Measurements from ENCODE around the gene BCL2L2. TPM values are rescaled to one million over a fixed set of nuclear protein-coding genes. Genes with fewer than 3 reads are reported as not detected.
"Not testable (repeated sequence)": the region's sequence is repeated elsewhere in the genome, so short reads cannot be mapped to it uniquely, and the experiment has no call there.

Gene BCL2L2
- total RNA-seq, 1 experiment from 2014 or later: 41.2 TPM

- Mint-ChIP-seq H3K36me3 (ENCODE audit: insufficient read depth, unreplicated experiment) (peaks cover 10% of the 10 kb centered on the region), H3K4me1 (ENCODE audit: insufficient read depth, unreplicated experiment) (no peaks in the 10 kb centered on the region), H3K9me3 (ENCODE audit: unreplicated experiment) (no peaks in the 10 kb centered on the region), H3K27ac (ENCODE audit: low read depth, unreplicated experiment) (no peak overlapping the region), H3K4me3 (ENCODE audit: unreplicated experiment) (no peak overlapping the region), H3K27me3 (ENCODE audit: insufficient read depth, unreplicated experiment) (no peaks in the 10 kb centered on the region)
- intact Hi-C loops (cut with micrococcal nuclease): loop anchor here (5.0 kb wide), 1 partner anchor 208 kb away; no protein-coding TSS in a partner anchor
- BruUV-seq (replicated peaks): no TSS peak
- CTCF ChIA-PET: interaction anchor here (0.6 to 3.7 kb wide), 5 partner anchors 12 to 54 kb away, joined by 3 to 24 read pairs (median 6); no protein-coding TSS in a partner anchor
- DNase-seq (ENCODE audit: unreplicated experiment): no peak
- POLR2A ChIA-PET: interaction anchor here (0.6 kb wide), 1 partner anchor 81 kb away, joined by 3 read pairs; no protein-coding TSS in a partner anchor
- no peak for TF ChIP-seq CTCF (IDR thresholded peaks at IDR 0.05; ENCODE audit: unreplicated experiment)
Measured at GRCh38 chr14:23269193-23269592, 37.4 kb upstream of the BCL2L2 start.

- H3K4me1 Mint-ChIP-seq (ENCODE audit: insufficient read depth, unreplicated experiment): no peaks in the 10 kb centered on the region
- no peaks in the 10 kb centered on the region for H3K9me3 Mint-ChIP-seq (ENCODE audit: unreplicated experiment)
- H3K4me3 Mint-ChIP-seq (ENCODE audit: unreplicated experiment): no peak overlapping the region
- CTCF ChIA-PET: interaction anchor here (0.6 to 4.4 kb wide), 9 partner anchors 8 to 682 kb away, joined by 3 to 23 read pairs (median 4); no protein-coding TSS in a partner anchor
- TF ChIP-seq CTCF (IDR thresholded peaks at IDR 0.05; ENCODE audit: unreplicated experiment): no peak
- no peak overlapping the region for H3K27ac Mint-ChIP-seq (ENCODE audit: low read depth, unreplicated experiment)
- H3K36me3 Mint-ChIP-seq (ENCODE audit: insufficient read depth, unreplicated experiment): peaks cover 5% of the 10 kb centered on the region
- H3K27me3 Mint-ChIP-seq (ENCODE audit: insufficient read depth, unreplicated experiment): no peaks in the 10 kb centered on the region
- DNase-seq (ENCODE audit: unreplicated experiment): no peak
- POLR2A ChIA-PET: interaction anchor here (2.0 kb wide), 1 partner anchor 46 kb away, joined by 5 read pairs; the partner anchor contains the start of gene PABPN1
- intact Hi-C loops (cut with micrococcal nuclease): no loop called here
- no TSS peak for BruUV-seq (replicated peaks)
Measured at GRCh38 chr14:23275412-23275811, 31.2 kb upstream of the BCL2L2 start.

- Mint-ChIP-seq H3K27me3 (ENCODE audit: insufficient read depth, unreplicated experiment) (no peaks in the 10 kb centered on the region), H3K4me3 (ENCODE audit: unreplicated experiment) (no peak overlapping the region), H3K9me3 (ENCODE audit: unreplicated experiment) (no peaks in the 10 kb centered on the region), H3K36me3 (ENCODE audit: insufficient read depth, unreplicated experiment) (peaks cover 5% of the 10 kb centered on the region), H3K27ac (ENCODE audit: low read depth, unreplicated experiment) (no peak overlapping the region), H3K4me1 (ENCODE audit: insufficient read depth, unreplicated experiment) (no peaks in the 10 kb centered on the region)
- ChIA-PET CTCF (interaction anchor here (0.6 to 4.4 kb wide), 7 partner anchors 11 to 103 kb away, joined by 3 to 23 read pairs (median 3); no protein-coding TSS in a partner anchor), POLR2A (interaction anchor here (0.7 to 1.8 kb wide), 3 partner anchors 9 to 33 kb away, joined by 3 to 5 read pairs (median 3); partner anchors contain the start of gene HOMEZ)
- TF ChIP-seq CTCF (IDR thresholded peaks at IDR 0.05; ENCODE audit: unreplicated experiment): no peak
- no TSS peak for BruUV-seq (replicated peaks)
- intact Hi-C loops (cut with micrococcal nuclease): no loop called here
- DNase-seq (ENCODE audit: unreplicated experiment): no peak
Measured at GRCh38 chr14:23277189-23277588, 29.4 kb upstream of the BCL2L2 start.

GRCh38 chr14:23277928-23278327, 28.7 kb upstream of the BCL2L2 start:
- H3K4me1 Mint-ChIP-seq (ENCODE audit: insufficient read depth, unreplicated experiment); BruUV-seq (replicated peaks); H3K36me3 Mint-ChIP-seq (ENCODE audit: insufficient read depth, unreplicated experiment); H3K27me3 Mint-ChIP-seq (ENCODE audit: insufficient read depth, unreplicated experiment); intact Hi-C loops (cut with micrococcal nuclease); DNase-seq (ENCODE audit: unreplicated experiment); H3K4me3 Mint-ChIP-seq (ENCODE audit: unreplicated experiment); H3K9me3 Mint-ChIP-seq (ENCODE audit: unreplicated experiment); H3K27ac Mint-ChIP-seq (ENCODE audit: low read depth, unreplicated experiment): not testable (repeated sequence)
- CTCF ChIA-PET: interaction anchor here (1.0 to 4.4 kb wide), 6 partner anchors 11 to 102 kb away, joined by 3 to 23 read pairs (median 4); partner anchors contain the start of gene PABPN1
- POLR2A ChIA-PET: interaction anchor here (0.6 to 1.8 kb wide), 3 partner anchors 8 to 158 kb away, joined by 3 to 5 read pairs (median 3); partner anchors contain the start of genes HOMEZ and PABPN1

Data from MCF 10A (cell line).